HG03575 (cell line): ENCODE data around the gene BHLHE23.

Source experiments
- ATAC-seq: cut with Tn5 transposase; IDR thresholded peaks from one replicate; pipeline ENCODE4 v1.9.1; 2021; ENCODE audit not compliant: unreplicated experiment, insufficient number of reproducible peaks, low FRiP score; ENCODE audit errors: extremely low read depth

BHLHE23 gene

GRCh38 chr20:63006540-63007359 is at the start of gene BHLHE23:
Gene BHLHE23, minus strand, starts transcription at chr20:63006964. Its CDS starts 190 bp downstream, at chr20:63006774.
- ATAC-seq = no peak

GRCh38 chr20:63055575-63056235 is 48.9 kb upstream of the BHLHE23 start:
- ATAC-seq = no peak

GRCh38 chr20:63054681-63055240 is 48.0 kb upstream of the BHLHE23 start:
- ATAC-seq = no peak

- ATAC-seq = no peak
Measured at GRCh38 chr20:63054103-63054474, 47.3 kb upstream of the BHLHE23 start.

GRCh38 chr20:63053432-63054102 is 46.8 kb upstream of the BHLHE23 start:
- no peak for ATAC-seq

- ATAC-seq = no peak
Measured at GRCh38 chr20:63052571-63053431, 46.0 kb upstream of the BHLHE23 start.

GRCh38 chr20:63051911-63052310 is 45.1 kb upstream of the BHLHE23 start:
- no peak for ATAC-seq

- ATAC-seq = no peak
Measured at GRCh38 chr20:63051186-63051860, 44.6 kb upstream of the BHLHE23 start.

GRCh38 chr20:63050406-63050805 is 43.6 kb upstream of the BHLHE23 start:
- ATAC-seq = no peak

- ATAC-seq = no peak
Measured at GRCh38 chr20:63049561-63050221, 42.9 kb upstream of the BHLHE23 start.

- no peak for ATAC-seq
Measured at GRCh38 chr20:63049191-63049518, 42.4 kb upstream of the BHLHE23 start.

GRCh38 chr20:63048516-63049190 is 41.9 kb upstream of the BHLHE23 start:
- no peak for ATAC-seq

- no peak for ATAC-seq
Measured at GRCh38 chr20:63047946-63048345, 41.2 kb upstream of the BHLHE23 start.

- ATAC-seq = no peak
Measured at GRCh38 chr20:63047267-63047666, 40.5 kb upstream of the BHLHE23 start.

- ATAC-seq = no peak
Measured at GRCh38 chr20:63046841-63047240, 40.1 kb upstream of the BHLHE23 start.

GRCh38 chr20:63045991-63046390 is 39.2 kb upstream of the BHLHE23 start:
- no peak for ATAC-seq

- no peak for ATAC-seq
Measured at GRCh38 chr20:63045401-63045800, 38.6 kb upstream of the BHLHE23 start.
